ENCODE data around the gene SSTR1.

Gene SSTR1

DNA sequence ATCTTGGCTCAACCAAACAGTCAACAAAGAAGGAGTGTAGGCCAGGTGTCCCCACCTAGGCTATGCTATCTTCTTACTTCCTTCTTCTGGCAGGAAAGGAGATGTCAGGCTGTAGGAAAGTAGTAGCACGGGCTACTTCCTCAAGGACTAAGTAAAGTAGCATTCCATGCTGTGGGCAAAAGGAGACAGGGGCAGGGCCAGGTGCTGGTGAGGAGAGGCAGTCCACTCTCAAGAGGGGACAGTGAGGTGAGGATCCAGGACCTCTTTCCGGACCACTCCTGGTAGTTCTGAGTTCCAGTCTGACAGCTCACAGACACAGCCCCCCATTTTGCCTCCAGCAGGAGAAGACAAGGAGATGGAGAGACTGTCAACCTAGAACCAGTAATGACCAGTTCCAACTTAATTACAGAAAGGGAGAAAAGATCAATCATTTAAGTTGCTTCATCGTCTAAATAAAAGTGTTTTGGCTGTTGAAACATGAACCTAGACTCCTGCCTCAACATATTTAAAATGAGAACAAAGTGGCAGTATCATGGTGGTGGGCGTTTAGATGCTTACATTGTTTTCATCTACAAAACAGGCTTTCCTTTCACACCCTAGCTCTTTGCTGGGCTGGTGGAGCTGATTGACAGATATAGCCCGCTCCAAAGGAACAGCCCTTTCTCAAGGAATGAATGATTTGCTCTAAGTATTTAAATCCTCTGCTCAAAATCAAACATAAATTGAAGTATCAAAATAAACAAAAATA lies 5.1 kb upstream of the SSTR1 start:
- no peak for DNase-seq (ENCODE audit: low read depth)

DNA sequence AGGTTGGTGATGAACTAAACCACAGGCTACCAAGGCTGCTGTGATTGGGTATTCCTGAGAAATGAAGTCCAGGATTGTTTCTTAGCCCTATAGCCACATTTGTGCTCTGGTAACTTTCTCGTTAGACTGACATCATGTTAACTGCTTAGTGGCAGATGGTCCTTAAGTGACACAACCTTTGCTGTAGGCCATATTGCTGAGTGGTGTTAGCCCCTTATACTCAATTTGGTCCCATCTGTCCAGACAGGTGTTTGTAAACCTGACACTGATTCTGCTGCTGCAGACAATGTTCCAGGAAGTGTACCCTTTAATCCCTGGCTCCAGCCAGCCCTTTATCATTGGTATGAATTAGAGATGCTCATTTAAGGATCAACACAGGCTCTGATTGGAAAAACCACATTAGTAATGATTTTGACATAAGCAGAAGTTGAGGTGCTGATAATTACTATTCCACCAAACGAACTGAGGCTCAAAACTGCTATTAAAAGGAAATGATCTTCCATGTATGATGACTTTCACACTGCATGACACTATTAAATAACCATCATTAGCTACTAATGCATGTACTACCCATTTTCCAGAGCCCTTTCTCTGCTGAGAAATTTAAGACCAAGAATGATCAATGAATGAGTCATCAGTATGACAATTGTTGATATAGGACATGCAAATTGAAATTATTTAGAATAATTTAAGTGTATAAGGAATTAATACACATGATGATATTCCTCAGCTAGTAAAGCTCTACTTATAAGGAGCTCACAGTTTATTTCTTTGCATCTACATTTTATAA lies 3.6 kb upstream of the SSTR1 start:
- no peak for DNase-seq (ENCODE audit: low read depth)

DNA sequence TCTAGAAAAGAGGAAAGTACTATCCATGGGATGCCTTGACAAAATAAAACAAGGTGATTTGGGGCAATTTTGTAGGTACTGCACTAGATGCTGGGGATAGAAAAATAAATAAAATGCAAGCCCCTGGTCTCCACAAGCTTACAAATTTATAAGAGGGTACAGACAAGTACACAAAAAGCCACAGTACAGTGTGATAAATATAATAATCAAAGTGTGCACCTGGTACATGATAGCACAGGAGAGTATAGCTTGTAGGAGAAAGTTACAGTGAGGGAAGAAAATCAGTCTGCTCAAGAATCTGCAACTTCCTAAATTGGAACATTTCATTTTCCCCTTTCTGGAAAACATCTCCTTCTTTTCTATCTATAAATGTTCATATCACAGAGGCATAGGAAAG lies 3.0 kb upstream of the SSTR1 start:
- DNase-seq (ENCODE audit: low read depth) = no peak

- no peak for DNase-seq (ENCODE audit: low read depth)
These were observed 2.4 kb upstream of the SSTR1 start for GRCh38 chr14:38205119-38205813.

GRCh38 chr14:38205949-38206665 lies 1.6 kb upstream of the SSTR1 start:
- DNase-seq (ENCODE audit: low read depth) = no peak

- DNase-seq (ENCODE audit: low read depth) = no peak
These were observed 871 bp upstream of the SSTR1 start for GRCh38 chr14:38206689-38207376.

GRCh38 chr14:38207377-38207735 lies 348 bp upstream of the SSTR1 start:
- DNase-seq (ENCODE audit: low read depth) = no peak

DNA sequence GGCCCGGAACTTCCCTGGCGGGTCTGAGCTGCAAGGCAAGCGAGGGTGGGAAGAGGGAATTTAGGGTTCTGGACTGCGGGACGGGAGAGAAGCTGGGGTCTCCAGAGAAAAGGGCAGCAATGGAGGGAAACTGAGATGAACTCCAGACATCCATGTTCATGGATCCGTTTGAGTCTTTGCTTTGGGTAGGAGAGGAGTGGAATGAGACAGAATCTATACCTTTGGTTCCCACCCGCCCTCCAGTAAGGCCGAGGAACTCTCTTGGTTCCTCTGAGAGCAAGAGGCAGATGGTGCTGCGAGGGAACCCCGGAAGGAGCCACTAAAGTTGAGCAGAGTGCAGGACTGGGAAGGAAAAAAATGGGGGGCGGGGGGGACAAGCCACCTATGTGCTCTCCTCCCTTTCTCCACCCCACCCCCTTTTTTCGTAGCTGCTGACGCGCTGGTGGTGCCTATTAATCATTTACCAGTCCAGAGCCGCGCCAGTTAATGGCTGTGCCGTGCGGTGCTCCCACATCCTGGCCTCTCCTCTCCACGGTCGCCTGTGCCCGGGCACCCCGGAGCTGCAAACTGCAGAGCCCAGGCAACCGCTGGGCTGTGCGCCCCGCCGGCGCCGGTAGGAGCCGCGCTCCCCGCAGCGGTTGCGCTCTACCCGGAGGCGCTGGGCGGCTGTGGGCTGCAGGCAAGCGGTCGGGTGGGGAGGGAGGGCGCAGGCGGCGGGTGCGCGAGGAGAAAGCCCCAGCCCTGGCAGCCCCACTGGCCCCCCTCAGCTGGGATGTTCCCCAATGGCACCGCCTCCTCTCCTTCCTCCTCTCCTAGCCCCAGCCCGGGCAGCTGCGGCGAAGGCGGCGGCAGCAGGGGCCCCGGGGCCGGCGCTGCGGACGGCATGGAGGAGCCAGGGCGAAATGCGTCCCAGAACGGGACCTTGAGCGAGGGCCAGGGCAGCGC lies 1.2 kb downstream of the SSTR1 start:
- DNase-seq (ENCODE audit: low read depth) = peak; percentile 74

- DNase-seq (ENCODE audit: low read depth) = peak; percentile 66
These were observed 2.2 kb downstream of the SSTR1 start for GRCh38 chr14:38209572-38210557.

DNA sequence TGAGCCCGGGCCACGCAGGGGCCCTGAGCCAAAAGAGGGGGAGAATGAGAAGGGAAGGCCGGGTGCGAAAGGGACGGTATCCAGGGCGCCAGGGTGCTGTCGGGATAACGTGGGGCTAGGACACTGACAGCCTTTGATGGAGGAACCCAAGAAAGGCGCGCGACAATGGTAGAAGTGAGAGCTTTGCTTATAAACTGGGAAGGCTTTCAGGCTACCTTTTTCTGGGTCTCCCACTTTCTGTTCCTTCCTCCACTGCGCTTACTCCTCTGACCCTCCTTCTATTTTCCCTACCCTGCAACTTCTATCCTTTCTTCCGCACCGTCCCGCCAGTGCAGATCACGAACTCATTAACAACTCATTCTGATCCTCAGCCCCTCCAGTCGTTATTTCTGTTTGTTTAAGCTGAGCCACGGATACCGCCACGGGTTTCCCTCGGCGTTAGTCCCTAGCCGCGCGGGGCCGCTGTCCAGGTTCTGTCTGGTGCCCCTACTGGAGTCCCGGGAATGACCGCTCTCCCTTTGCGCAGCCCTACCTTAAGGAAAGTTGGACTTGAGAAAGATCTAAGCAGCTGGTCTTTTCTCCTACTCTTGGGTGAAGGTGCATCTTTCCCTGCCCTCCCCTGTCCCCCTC lies 3.0 kb downstream of the SSTR1 start:
- no peak for DNase-seq (ENCODE audit: low read depth)

GRCh38 chr14:38211255-38211735 lies 3.6 kb downstream of the SSTR1 start:
- no peak for DNase-seq (ENCODE audit: low read depth)

- no peak for DNase-seq (ENCODE audit: low read depth)
These were observed 4.4 kb downstream of the SSTR1 start for GRCh38 chr14:38212111-38212510.

GRCh38 chr14:38213001-38213400 lies 5.3 kb downstream of the SSTR1 start:
- DNase-seq (ENCODE audit: low read depth) = no peak

DNA sequence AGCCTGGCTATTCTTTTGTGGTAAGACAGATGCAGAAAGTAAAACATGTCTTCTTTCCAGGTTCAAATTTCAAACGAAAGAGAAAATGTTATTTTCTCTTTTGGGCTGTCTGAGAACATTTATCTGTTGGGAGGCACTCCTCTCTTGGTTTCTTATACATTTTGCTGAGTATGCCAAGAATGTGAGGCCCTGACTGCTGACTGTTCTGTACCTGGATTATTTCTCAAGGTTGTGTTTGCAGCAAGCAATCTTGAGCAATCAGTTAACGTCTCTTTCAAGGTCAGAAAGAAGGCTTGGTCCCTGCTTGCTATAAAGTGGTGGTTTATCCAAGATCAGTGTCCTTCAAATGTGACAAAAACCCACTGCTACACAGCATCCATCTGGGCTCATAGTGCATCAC lies 9.8 kb downstream of the SSTR1 start:
- no peak for DNase-seq (ENCODE audit: low read depth)

GRCh38 chr14:38221077-38221476 lies 13.4 kb downstream of the SSTR1 start:
- DNase-seq (ENCODE audit: low read depth) = no peak

- DNase-seq (ENCODE audit: low read depth) = no peak
These were observed 16.6 kb downstream of the SSTR1 start for GRCh38 chr14:38224338-38224737.

DNA sequence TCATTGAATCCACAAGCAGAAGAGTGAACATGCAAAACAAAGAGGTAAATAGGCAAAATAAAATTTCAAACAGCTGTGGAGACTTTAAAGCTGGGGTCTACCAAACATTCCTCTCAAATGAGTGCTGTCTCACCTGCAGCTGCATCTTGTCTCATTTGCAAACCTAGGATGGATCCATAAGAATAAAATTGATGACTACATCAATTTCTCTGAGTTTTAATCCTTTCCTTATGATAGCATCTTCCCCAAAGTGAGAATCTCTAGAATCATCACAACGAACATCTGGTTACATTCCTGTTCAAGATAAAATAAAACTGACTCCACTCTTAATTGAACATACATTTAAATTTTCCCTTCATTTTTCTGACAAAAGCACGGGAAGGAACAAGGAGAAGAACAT lies 18.2 kb downstream of the SSTR1 start:
- no peak for DNase-seq (ENCODE audit: low read depth)

DNA sequence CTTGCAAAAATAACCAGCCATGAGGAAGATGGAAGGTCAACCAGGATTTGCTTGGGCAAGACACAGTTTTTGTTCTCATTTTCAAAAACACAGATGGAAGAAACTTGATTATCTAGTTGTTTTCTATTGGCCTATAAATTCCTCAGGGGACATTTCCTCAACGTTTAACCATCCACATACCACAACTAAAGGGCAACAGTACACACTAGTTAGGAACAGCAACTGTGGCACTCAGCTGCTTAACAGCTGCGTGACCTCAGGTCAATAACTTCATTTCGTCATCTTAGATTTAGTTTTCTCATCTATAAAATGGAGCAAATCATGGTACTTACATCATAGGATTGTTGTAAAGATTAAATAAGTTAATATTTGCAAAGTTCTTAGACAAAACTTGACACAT lies 18.7 kb downstream of the SSTR1 start:
- no peak for DNase-seq (ENCODE audit: low read depth)

GRCh38 chr14:38233218-38233617 lies 25.5 kb downstream of the SSTR1 start:
- no peak for DNase-seq (ENCODE audit: low read depth)
